Mesothelial cell of epicardium (in vitro differentiated cells): Measurements from ENCODE around the gene RAD18. TPM values are rescaled to one million over a fixed set of nuclear protein-coding genes. Genes with fewer than 3 reads are reported as not detected.

Experiments
- DNase-seq, 2 experiments: peaks; one replicate each; pipeline ENCODE4 v3.0.0; 2021; ENCODE audit warnings: low spot score in 2 of 2; ENCODE audit not compliant: unreplicated experiment in 2 of 2
- H3K27ac Mint-ChIP-seq: 2 replicates; pipeline ENCODE4 v1.8.0; 2021; ENCODE audit warnings: mixed read lengths
- H3K27me3 Mint-ChIP-seq: 2 replicates; pipeline ENCODE4 v1.8.0; 2021; ENCODE audit warnings: low read depth, mixed read lengths
- H3K36me3 Mint-ChIP-seq: 2 replicates; pipeline ENCODE4 v1.8.0; 2021; ENCODE audit warnings: mixed read lengths
- H3K4me1 Mint-ChIP-seq: 2 replicates; pipeline ENCODE4 v1.8.0; 2021; ENCODE audit warnings: mixed read lengths
- H3K4me3 Mint-ChIP-seq: 2 replicates; pipeline ENCODE4 v1.8.0; 2021; ENCODE audit warnings: mild to moderate bottlenecking, moderate library complexity, mixed read lengths
- H3K9me3 Mint-ChIP-seq: 2 replicates; pipeline ENCODE4 v1.8.0; 2021; ENCODE audit warnings: mixed read lengths
- total RNA-seq: library from RNA; stranded (reverse); gene quantifications from 3 replicates; pipeline ENCODE4 v1.2.1, GENCODE V29; 2021
- TF ChIP-seq, protein P1 (sequence below): fragments of 200-600 bp; sonication (generic); IDR thresholded peaks from one replicate; pipeline ENCODE4 v1.5.0; 2021; ENCODE audit warnings: antibody characterized with exemption; ENCODE audit not compliant: unreplicated experiment

RAD18 gene
- total RNA-seq, 1 donor from 2014 or later = 23.2 TPM

DNA sequence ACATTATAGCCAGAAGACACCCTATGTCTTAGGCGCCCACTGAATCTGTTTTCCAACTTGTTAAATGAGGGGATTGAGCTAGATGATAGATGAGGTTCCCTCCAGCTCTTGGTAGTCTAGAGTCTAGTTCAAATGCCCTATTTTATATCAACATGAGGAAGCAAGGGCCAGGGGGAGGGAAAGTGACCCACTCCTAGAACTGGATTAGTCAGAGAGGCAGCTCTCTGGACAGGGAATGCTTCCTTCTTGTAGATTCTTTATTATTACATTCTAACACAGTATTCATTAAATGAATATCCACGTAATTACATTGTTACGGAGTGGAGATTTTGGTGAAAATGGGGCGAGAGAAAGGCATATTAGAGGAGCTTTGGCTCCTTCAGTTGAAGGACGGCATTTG lies 89.5 kb downstream of the RAD18 start:
- no peak overlapping the region for H3K27ac Mint-ChIP-seq
- H3K36me3 Mint-ChIP-seq = peaks cover 14% of the 10 kb centered on the region
- DNase-seq = no peak
- peaks cover 24% of the 10 kb centered on the region for H3K4me1 Mint-ChIP-seq
- no peaks in the 10 kb centered on the region for H3K27me3 Mint-ChIP-seq
- TF ChIP-seq, protein P1, sequence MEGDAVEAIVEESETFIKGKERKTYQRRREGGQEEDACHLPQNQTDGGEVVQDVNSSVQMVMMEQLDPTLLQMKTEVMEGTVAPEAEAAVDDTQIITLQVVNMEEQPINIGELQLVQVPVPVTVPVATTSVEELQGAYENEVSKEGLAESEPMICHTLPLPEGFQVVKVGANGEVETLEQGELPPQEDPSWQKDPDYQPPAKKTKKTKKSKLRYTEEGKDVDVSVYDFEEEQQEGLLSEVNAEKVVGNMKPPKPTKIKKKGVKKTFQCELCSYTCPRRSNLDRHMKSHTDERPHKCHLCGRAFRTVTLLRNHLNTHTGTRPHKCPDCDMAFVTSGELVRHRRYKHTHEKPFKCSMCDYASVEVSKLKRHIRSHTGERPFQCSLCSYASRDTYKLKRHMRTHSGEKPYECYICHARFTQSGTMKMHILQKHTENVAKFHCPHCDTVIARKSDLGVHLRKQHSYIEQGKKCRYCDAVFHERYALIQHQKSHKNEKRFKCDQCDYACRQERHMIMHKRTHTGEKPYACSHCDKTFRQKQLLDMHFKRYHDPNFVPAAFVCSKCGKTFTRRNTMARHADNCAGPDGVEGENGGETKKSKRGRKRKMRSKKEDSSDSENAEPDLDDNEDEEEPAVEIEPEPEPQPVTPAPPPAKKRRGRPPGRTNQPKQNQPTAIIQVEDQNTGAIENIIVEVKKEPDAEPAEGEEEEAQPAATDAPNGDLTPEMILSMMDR = no peak
- H3K9me3 Mint-ChIP-seq = no peaks in the 10 kb centered on the region
- no peak overlapping the region for H3K4me3 Mint-ChIP-seq

DNA sequence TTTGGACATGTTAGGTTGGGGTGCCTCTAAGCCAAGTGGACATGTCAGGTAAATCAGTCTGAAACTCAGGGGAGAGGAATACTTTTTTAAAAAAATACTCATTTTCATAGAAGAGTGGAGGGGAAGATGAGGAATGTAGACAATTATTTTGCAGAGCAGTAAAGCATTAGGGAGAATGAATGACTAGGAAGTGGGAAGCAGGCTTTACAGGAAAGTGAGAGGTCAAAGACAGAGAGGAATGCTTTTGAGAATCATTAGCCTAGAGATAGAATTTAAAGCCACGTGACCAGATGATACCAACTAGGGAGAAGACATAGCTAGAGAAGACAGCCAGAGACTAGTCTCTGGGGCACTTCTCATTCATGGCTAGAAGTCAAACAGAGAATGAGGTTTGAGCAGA lies 91.0 kb downstream of the RAD18 start:
- Mint-ChIP-seq H3K27me3 (no peaks in the 10 kb centered on the region), H3K36me3 (peaks cover 9% of the 10 kb centered on the region), H3K4me3 (no peak overlapping the region), H3K27ac (peak overlapping the region; percentile 1), H3K4me1 (peaks cover 24% of the 10 kb centered on the region), H3K9me3 (no peaks in the 10 kb centered on the region)
- TF ChIP-seq, protein P1 = no peak
- DNase-seq = no peak

DNA sequence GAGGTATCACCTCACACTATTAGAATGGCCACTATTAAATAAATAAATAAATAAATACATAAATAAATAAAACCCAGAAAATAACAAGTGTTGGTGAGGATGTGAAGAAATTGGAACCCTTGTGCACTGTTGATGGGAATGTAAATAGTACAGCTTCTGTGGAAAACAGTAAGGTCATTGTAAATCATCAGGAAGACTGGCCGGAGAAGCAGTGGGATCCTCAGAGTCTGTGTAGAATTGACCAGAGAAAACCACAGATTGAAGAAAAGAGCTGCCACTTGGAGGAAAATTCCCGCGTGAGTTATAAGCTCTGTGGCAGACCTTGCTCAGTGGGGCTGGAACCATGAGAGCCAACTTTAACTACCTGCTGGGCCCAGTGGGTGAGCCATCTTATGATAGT lies 92.0 kb downstream of the RAD18 start:
- Mint-ChIP-seq H3K9me3 (no peaks in the 10 kb centered on the region), H3K27ac (no peak overlapping the region), H3K4me1 (peaks cover 27% of the 10 kb centered on the region), H3K4me3 (no peak overlapping the region), H3K27me3 (no peaks in the 10 kb centered on the region), H3K36me3 (peaks cover under 1% of the 10 kb centered on the region)
- TF ChIP-seq, protein P1 = no peak
- DNase-seq = no peak

DNA sequence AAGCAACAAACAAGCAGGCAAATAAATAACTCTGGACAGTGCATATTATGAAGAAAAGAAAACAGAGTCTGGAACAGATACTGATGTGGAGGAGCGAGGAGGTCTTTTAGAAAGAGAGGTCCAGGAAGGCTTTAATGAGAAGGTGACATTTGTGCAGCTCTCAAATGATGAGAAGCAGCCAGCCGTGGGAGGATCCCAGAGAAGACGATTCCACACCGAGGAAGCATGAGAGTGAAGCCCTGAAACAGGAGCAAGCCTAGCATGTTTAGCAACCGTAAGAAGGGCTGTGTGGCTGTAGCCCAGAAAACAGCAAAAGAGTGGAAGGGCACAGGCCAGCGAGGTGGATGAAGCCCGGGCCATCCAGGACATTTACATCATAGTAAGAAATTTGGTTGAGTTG lies 93.1 kb downstream of the RAD18 start:
- TF ChIP-seq, protein P1 = no peak
- DNase-seq = no peak
- H3K27me3 Mint-ChIP-seq = no peaks in the 10 kb centered on the region
- no peaks in the 10 kb centered on the region for H3K36me3 Mint-ChIP-seq
- H3K4me1 Mint-ChIP-seq = peaks cover 30% of the 10 kb centered on the region
- no peak overlapping the region for H3K4me3 Mint-ChIP-seq
- H3K27ac Mint-ChIP-seq = peak overlapping the region; percentile 70
- no peaks in the 10 kb centered on the region for H3K9me3 Mint-ChIP-seq

DNA sequence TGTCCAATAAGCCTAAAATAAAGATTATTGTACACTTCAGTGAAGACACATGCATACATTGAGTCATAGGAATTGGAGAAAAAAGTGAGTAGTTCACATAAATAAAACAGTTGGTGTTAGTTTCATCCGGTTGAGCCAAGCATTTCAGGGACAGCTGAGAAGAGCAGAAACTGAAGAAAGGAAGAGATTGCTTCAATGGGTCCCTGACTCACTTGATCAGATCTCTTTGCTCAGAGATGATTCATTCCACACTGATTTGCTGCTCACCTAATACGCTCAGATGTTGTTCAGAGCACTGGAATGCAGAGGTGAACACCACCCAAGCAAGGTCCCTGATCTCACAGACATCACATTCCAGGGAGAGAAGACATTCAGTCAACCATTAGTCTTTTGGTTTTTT lies 93.7 kb downstream of the RAD18 start:
- Mint-ChIP-seq H3K4me3 (no peak overlapping the region), H3K36me3 (no peaks in the 10 kb centered on the region)
- no peak for DNase-seq

More for the DNA sequence above, 93.7 kb downstream of the RAD18 start:
- TF ChIP-seq, protein P1 = no peak
- no peaks in the 10 kb centered on the region for H3K27me3 Mint-ChIP-seq
- H3K9me3 Mint-ChIP-seq = no peaks in the 10 kb centered on the region
- peaks cover 30% of the 10 kb centered on the region for H3K4me1 Mint-ChIP-seq
- H3K27ac Mint-ChIP-seq = peak overlapping the region; percentile 70
